ENCODE results near the gene GDAP1L1.
"Not testable (repeated sequence)": the region's sequence is repeated elsewhere in the genome, so short reads cannot be mapped to it uniquely, and the experiment has no call there.

GDAP1L1 gene

DNA sequence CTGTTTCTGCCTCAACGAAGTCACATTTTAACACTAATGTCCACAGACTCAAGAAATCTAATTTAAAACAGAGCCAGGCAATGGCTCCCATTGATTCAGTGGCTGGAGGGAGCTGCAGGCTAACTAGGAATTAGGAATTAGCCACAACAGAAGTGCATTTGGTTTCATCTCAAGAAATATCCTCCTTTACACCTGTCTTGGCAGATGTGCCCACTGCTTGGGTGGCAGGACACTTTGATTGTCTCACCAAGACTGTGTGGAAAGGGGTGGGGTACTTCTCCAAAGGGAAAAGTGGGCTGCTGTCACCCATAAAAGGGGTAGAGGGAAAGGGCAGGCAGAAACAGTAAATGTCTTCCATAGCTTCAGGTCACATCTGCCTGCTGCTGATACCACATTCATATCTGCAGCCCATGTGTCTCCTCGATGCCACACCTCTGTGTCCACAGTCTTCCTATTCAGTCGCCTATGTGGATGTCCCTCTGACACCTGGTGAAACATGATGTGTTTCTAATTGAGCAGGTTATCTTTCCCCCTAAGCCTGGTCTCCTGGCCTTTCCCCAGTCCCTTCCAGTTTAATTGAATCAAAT, 25.6 kb upstream of the GDAP1L1 start:
- DNase-seq, result no peak

GRCh38 chr20:44222027-44222426, 25.1 kb upstream of the GDAP1L1 start:
- DNase-seq, result no peak

DNA sequence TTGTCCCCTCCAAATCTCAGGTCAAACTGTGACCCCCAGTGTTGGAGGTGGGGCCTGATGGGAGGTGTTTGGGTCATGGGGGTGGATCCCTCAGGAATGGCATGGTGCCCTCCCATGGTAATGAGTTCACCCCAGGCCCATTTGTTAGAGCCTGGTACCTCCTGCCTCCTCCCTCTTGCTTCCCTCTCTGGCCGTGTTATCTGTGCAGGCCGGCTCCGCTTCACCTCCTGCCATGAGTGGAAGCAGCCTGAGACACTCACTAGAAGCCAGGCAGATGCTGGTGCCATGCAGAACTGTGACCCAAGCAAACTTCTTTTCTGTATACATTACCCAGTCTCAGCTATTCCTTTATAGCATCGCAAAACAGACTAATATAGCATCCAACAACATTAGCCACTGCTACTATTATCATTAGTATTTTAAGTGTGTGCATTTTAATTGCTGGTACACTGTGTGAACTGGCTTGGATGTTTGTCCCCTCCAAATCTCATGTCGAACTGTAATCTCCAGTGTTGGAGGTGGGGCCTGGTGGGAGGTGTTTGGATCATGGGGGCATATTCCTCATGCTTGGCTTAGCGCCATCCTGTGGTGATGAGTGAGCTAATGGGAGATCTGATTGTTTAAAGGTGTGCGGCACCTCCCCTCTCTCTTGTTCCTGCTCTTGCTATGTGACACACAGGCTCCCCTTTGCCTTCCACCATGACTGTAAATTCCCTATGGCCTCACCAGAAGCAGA, 24.3 kb upstream of the GDAP1L1 start:
- no peak for DNase-seq

DNA sequence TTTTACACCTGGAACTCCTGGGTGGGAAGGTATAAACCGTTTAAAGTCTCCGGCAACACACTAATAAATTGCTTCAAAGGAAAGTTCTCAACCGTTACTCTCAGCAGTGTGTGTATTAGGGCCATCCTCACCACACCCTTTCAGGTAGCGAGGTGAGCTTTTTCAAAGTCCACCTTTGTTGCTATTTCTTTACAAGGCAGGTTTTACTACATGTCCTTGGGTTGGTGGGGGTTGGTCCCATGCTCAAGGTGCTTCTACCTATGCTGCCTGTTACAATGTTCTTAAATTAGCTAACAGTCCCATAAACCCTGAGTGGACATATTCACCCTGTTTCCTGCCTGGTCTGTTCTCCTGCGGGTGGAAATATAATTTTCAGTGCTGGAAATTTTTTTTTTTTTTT, 23.4 kb upstream of the GDAP1L1 start:
- DNase-seq, result no peak

GRCh38 chr20:44224637-44225036, 22.5 kb upstream of the GDAP1L1 start:
- no peak for DNase-seq

DNA sequence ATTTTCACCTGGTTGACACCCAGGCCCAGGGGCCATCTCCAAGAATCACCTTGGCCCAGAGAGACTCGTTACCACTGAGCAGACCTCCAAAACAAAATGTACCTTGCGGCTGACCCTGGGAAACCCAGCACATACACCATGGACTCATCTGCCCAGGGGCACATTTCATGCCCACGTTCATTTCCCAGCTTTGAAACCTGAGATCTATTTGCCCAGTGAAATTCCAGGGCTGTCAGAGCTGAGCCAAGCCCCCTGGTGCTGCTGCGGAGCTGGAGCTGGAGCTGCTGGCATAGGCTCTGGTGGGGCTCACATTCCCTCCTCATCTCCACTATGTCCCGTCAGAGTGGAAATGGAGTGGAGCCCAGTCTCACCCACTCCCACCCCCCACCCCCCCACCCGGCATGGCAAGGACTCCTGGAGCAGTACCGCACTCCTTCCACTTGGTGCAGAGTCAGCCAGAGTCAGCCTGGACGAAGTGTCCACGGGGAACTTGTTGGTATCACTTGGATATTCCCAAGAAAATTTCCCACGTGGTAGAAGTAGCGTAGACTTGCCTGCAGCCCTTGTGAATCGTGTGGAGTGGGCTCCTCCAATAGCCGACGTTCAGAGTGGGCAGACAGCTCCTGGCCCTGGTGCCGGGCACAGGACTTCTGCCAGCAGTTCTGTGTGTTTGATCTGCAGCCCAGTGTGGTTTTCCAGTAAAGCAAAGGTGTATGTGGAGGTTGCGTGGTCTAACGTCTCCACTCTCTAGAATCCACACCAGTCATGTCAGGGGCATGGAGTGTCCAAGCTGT, 18.4 kb upstream of the GDAP1L1 start:
- no peak for DNase-seq

- no peak for DNase-seq
Observed at GRCh38 chr20:44231193-44231592, 15.9 kb upstream of the GDAP1L1 start.

- no peak for DNase-seq
Observed at GRCh38 chr20:44231713-44232468, 15.2 kb upstream of the GDAP1L1 start.

DNA sequence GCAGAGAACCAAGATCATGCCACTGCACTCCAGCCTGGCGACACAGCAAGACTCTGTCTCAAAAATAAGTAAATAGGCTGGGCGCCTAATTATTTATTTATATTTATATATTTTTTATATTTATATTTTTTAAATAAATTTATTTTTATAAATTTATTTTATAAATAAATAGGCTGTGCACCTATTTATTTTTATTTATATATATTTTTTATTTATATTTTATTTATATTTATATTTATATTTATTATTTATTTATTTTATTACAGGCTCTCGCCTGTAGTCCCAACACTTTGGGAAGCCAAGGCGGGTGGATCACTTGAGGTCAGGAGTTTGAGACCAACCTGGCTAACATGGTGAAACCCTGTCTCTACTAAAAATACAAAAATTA, 14.6 kb upstream of the GDAP1L1 start:
- not testable (repeated sequence) for DNase-seq

GRCh38 chr20:44233436-44234016, 13.6 kb upstream of the GDAP1L1 start:
- DNase-seq, result no peak

DNA sequence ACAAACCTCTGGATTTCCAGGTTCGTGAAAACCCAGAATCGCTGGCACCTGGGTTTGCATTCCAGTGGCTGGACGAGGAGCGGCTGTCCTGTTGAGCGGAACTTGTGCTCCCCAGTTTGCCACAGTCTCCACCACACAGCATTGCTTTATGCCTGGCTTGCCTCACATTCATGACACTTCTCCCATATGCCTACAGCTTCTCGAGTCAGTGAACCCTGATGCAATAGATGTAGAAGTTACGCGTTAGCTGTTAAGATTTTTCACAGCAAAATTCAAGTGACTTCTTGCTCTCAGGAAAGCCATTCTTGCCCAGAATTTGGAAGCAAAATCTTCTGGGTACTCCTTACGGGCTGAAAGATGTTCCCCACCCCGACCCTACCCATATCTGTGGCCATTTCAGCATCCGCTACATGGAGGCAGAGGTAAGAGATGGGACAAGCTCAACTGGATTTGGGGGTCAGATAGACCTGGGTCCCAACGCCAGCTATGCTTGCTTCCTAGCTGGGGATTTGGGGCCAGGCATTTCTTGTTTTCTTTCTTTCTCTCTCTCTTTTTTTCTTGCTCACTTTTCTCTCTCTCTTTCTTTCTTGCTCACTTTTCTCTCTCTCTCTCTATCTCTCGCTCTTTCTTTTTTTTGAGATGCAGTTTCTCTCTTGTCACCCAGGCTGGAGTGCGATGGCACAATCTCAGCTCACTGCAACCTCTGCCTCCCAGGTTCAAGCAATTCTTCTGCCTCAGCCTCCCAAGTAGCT, 12.4 kb upstream of the GDAP1L1 start:
- DNase-seq, result no peak

DNA sequence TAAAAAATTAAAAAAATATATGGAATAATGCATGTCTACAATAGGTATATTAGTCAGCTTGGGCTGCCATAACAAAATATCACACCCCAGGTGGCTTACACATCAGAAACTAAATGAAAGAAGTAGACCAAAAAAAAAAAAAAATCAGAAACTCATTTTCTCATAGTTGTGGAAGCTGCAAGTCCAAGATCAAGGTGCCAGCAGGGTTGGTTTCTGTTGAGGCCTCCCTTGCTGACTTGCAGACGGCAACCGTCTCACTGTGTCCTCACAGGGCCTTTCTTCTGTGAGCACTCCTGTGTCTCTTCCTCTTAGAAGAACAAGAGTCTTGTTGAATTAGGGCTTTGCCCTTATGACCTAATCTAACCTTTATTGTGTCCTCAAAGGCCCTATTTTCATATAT, 11.4 kb upstream of the GDAP1L1 start:
- DNase-seq, result no peak

DNA sequence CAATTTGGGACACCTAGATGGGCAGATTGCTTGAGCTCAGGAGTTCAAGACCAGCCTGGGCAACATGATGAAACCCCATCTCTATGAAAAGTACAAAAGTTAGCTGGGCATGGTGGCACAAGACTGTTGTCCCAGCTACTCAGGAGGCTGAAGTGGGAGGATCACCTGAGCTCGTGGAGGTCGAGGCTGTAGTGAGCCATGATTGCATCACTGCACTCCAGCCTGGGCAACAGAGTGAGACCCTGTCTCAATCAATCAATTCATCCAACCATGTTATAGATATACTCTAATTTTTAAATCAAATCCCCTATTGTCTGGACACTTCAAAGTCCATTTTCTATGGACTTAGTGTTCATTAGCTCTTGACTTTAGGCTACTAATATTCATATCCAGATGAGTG, 10.3 kb upstream of the GDAP1L1 start:
- DNase-seq, result not testable (repeated sequence)

GRCh38 chr20:44241796-44242195, 5.3 kb upstream of the GDAP1L1 start:
- DNase-seq, result no peak

DNA sequence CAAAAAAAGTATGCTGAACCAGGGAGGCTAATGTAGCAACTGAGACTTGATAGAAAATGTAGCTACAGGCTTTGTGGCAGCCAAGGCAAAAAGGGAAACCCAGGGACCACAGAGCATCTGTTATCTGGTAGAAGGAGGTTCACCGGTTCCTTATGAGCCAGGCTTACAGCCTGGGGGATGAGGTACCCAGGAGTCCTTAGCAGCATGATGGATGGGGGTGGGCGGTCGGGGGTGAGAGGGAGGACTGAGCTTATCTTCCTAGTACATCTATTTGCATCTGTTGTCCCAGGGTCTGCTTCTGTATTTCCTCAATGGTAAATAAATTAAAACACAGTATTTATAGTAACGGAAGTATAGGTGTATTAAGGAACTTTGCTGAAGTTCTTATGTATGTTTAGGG, 1.1 kb upstream of the GDAP1L1 start:
- no peak for DNase-seq

DNA sequence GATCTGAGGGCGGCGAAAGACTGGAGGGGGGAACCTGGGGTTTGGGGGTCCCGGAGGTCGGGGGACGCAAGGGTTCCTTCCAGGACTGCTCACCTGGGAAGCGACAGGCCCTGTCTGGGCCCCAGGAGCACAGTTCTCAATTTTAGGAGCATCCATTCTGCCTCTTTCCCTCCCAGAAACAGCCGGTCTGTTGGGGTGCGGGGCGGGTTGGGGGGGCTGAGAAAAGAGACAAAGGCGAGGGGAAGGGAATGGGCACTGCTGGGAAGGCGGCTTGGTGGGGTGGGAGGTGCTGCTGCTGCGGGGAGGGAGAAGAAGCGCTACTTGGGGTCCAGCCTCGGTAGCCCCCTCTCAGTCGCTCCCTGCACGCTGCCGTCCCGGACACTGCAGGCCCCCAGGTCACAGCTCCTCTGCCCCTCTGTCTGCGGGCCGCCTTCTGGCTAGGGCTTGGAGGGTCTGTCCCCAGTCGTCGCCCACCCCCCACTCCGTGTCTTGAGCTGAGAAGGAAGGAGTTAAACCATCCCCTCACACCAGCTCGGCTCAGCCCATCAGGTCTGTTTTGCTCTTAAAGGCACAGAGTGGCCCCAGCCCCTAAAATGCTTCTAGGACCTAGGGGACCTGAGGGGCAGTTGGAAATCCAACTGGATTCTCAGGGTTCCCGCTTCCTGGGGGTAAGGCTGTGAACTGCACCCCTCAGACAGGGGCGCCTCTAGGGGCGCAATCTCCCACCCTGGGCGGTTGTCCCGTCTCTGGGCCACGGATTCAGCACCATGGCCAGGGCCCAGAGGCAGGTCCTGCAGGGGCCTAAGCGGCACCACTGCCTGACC, 690 bp downstream of the GDAP1L1 start:
- peak; percentile 5 for DNase-seq

GRCh38 chr20:44248410-44248759, 1.3 kb downstream of the GDAP1L1 start:
- DNase-seq, result no peak

DNA sequence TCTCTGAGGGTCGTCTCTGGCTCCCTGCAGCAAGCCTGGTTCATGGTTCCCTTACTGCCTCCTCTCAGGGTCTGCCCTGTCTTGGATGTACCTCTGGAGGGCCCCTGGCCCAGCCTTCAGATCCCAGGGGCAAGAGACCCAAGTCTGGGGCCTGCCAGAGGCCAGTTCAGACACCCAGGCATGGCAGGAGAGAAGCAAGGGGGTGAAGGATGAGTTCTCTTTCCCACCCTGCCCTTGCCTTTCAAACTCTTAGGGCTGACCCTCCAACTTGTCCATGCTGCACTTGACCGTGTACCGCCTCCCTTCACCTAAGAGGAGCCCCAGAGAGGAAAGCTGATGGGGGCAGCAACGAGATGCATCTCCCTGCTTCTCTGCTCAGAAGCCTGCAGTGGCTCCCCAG, 4.2 kb downstream of the GDAP1L1 start:
- DNase-seq, result no peak

- no peak for DNase-seq
Observed at GRCh38 chr20:44253528-44253927, 6.4 kb downstream of the GDAP1L1 start.

- no peak for DNase-seq
Observed at GRCh38 chr20:44254073-44254472, 7.0 kb downstream of the GDAP1L1 start.

GRCh38 chr20:44255942-44256341, 8.8 kb downstream of the GDAP1L1 start:
- no peak for DNase-seq

Data from CD4-positive, alpha-beta T cell treated with Interleukin-10 for 1 hour (primary cell).